ENCODE data around the gene AATK. TPM values are rescaled to one million over a fixed set of nuclear protein-coding genes. Genes with fewer than 3 reads are reported as not detected.
A peak's percentile ranks its signal among the peaks of the same experiment; 100 is the strongest.

Gene AATK
- total and polyA plus RNA-seq, 4 donors = 9.6 to 54.6 (median 23.7) TPM

DNA sequence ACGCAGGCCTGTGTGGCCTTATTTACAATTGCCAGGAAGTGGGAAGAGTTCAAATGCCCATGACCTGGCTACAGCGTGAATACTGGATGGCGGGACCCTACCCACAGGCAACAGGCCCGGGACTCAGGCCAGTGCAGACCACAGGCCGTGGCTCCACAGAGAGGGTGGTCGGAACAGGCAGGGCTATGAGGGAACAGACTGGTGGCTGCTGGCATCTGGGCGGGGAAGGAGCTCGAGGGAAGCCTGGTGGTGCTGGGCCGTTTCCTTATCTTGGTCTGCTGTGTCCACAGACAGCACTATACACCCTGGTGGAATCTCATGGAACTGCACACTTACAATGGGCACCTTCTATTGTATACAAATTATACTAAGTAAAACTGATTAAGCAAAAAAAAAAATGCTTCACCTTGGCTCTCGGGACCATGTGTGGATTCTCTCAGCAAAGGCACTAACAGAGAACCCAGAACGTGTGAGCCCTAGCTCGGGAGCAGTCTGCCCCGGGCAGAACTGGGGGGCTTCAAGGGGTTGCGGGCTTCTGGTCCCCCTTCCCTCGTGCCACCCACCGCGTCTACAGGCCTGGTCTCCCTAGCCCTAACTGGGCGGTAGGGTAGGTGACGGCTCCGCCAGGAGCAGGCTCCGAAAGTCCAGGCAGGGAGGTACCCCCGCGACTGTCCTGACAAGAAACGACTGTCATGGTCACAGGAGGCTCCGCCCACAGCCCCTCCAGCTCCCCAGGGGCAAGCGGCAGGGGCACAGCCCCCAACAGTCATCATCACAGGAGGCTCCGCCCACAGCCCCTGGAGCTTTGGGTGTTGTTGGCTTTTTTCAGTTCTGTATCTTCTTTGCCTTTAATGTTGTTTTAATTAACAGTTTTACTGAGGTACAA is 34.9 kb upstream of the AATK start:
- peak; percentile 42 to 62 (median 45) for DNase-seq
- ATAC-seq (ENCODE audit: insufficient read depth, low FRiP score) = peak; percentile 39

DNA sequence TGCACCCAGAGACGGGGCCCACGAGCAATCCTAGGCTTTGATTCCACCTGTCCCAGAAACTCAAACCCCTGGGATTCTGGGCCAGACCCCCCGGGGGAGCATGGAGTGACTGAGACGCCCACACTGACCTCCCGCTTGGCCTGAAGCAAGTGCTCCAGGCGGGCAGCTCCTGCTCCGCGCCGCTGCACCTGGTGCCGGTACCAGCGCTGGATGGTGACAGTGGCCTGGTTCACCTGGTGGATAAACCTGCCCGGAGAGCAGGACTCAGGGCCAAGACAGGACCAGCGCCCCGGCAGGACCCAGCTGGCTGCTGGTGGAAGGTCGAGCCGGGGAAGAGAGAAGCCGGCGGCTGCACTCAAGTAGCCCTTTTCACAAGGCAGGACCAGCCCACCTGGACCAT is 34.2 kb upstream of the AATK start:
- DNase-seq (no peak), ATAC-seq (ENCODE audit: insufficient read depth, low FRiP score) (no peak)
- peaks cover 0 to 9% (median 0%) of the 10 kb centered on the region in 5 donors for H3K4me1 ChIP-seq (ENCODE audit: control insufficient read depth in 5 of 5, insufficient read depth in 5 of 5, low read length in 5 of 5)
- no peaks in the 10 kb centered on the region for H3K27me3 ChIP-seq (ENCODE audit: control insufficient read depth in 3 of 3, insufficient read depth in 3 of 3, low read length in 2 of 3)
- no peaks in the 10 kb centered on the region for H3K9me3 ChIP-seq (ENCODE audit: control insufficient read depth in 4 of 4, insufficient read depth in 3 of 4, low read length in 3 of 4)
- TF ChIP-seq, protein P1, sequence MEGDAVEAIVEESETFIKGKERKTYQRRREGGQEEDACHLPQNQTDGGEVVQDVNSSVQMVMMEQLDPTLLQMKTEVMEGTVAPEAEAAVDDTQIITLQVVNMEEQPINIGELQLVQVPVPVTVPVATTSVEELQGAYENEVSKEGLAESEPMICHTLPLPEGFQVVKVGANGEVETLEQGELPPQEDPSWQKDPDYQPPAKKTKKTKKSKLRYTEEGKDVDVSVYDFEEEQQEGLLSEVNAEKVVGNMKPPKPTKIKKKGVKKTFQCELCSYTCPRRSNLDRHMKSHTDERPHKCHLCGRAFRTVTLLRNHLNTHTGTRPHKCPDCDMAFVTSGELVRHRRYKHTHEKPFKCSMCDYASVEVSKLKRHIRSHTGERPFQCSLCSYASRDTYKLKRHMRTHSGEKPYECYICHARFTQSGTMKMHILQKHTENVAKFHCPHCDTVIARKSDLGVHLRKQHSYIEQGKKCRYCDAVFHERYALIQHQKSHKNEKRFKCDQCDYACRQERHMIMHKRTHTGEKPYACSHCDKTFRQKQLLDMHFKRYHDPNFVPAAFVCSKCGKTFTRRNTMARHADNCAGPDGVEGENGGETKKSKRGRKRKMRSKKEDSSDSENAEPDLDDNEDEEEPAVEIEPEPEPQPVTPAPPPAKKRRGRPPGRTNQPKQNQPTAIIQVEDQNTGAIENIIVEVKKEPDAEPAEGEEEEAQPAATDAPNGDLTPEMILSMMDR (IDR thresholded peaks at IDR 0.05; ENCODE audit: control extremely low read depth, extremely low read depth) = no peak
- no peak overlapping the region for H3K9ac ChIP-seq (ENCODE audit: insufficient read depth in 1 of 2, low read length in 2 of 2)
- H3K4me3 ChIP-seq = no peak overlapping the region
- H3K27ac ChIP-seq (ENCODE audit: low read depth in 1 of 2, low read length in 1 of 2) = peak overlapping the region in 1 of 2 donors; percentile 4
- 95 to 97% methylated on average over 18 of the region's 18 CpGs for WGBS, 2 donors
- H3K36me3 ChIP-seq (ENCODE audit: control insufficient read depth in 4 of 4, insufficient read depth in 4 of 4, low read length in 4 of 4) = peaks cover 0 to 23% (median 2%) of the 10 kb centered on the region in 4 donors

More for the DNA sequence above, 34.9 kb upstream of the AATK start:
- Histone ChIP-seq H3K4me1 (ENCODE audit: control insufficient read depth in 5 of 5, insufficient read depth in 5 of 5, low read length in 5 of 5) (peaks cover 0 to 9% (median 0%) of the 10 kb centered on the region in 5 donors), H3K36me3 (ENCODE audit: control insufficient read depth in 4 of 4, insufficient read depth in 4 of 4, low read length in 4 of 4) (peaks cover 0 to 23% (median 2%) of the 10 kb centered on the region in 4 donors), H3K27ac (ENCODE audit: low read depth in 1 of 2, low read length in 1 of 2) (peak overlapping the region in 1 of 2 donors; percentile 4), H3K9ac (ENCODE audit: insufficient read depth in 1 of 2, low read length in 2 of 2) (no peak overlapping the region), H3K4me3 (no peak overlapping the region), H3K27me3 (ENCODE audit: control insufficient read depth in 3 of 3, insufficient read depth in 3 of 3, low read length in 2 of 3) (no peaks in the 10 kb centered on the region), H3K9me3 (ENCODE audit: control insufficient read depth in 4 of 4, insufficient read depth in 3 of 4, low read length in 3 of 4) (no peaks in the 10 kb centered on the region)
- 67 to 70% methylated on average over 27 of the region's 27 CpGs for WGBS, 2 donors
- TF ChIP-seq, protein P1 (IDR thresholded peaks at IDR 0.05; ENCODE audit: control extremely low read depth, extremely low read depth) = peak; percentile 45

DNA sequence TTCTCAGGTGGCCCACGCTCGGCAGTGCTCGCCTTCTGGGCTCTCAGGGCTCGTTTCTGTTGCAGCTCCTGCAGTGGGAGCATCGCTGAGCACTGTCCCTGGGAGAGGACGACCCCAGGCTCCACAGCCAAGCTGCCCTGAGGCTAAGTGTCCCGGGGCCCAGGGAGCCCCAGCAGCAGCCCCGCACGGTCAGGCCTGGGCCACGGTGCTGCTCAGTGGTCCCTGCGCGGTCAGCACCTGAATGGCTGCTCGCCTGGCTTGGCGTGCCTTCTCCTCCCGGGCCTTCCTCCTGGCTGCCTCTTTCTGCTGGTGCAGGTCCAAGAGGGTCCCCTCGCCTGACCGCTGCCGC is 33.4 kb upstream of the AATK start:
- Histone ChIP-seq H3K9ac (ENCODE audit: insufficient read depth in 1 of 2, low read length in 2 of 2) (no peak overlapping the region), H3K27me3 (ENCODE audit: control insufficient read depth in 3 of 3, insufficient read depth in 3 of 3, low read length in 2 of 3) (no peaks in the 10 kb centered on the region), H3K4me3 (no peak overlapping the region), H3K36me3 (ENCODE audit: control insufficient read depth in 4 of 4, insufficient read depth in 4 of 4, low read length in 4 of 4) (peaks cover 0 to 20% (median 2%) of the 10 kb centered on the region in 4 donors), H3K27ac (ENCODE audit: low read depth in 1 of 2, low read length in 1 of 2) (peak overlapping the region in 1 of 2 donors; percentile 8), H3K4me1 (ENCODE audit: control insufficient read depth in 5 of 5, insufficient read depth in 5 of 5, low read length in 5 of 5) (peaks cover 0 to 9% (median 0%) of the 10 kb centered on the region in 5 donors), H3K9me3 (ENCODE audit: control insufficient read depth in 4 of 4, insufficient read depth in 3 of 4, low read length in 3 of 4) (no peaks in the 10 kb centered on the region)
- 93% methylated on average over 18 of the region's 18 CpGs for WGBS, 2 donors
- TF ChIP-seq, protein P1 (IDR thresholded peaks at IDR 0.05; ENCODE audit: control extremely low read depth, extremely low read depth) = no peak
- ATAC-seq (ENCODE audit: insufficient read depth, low FRiP score) (no peak), DNase-seq (no peak)
